Measurements from ENCODE around the gene S1PR5.

GRCh38 chr19:10548746-10549276 lies 31.6 kb upstream of the S1PR5 start:
- TF ChIP-seq POLR2A (conservative IDR thresholded peaks at IDR 0.05) (no peak), CHD4 (IDR thresholded peaks at IDR 0.05; ENCODE audit: insufficient read depth, insufficient replicate concordance, low read depth, low read length, poor library complexity, severe bottlenecking) (no peak), POLR2AphosphoS5 (IDR thresholded peaks at IDR 0.05; ENCODE audit: control insufficient read depth, insufficient read depth, low read depth, low read length) (no peak)

Measured in K562 (cell line).